HEK293 (cell line): ENCODE measurements around the gene MATR3.

Source experiments
- EGR2 ChIP-seq: fragments of 450-650 bp; formaldehyde crosslinking; IDR thresholded peaks from 2 replicates; pipeline ENCODE4 v1.5.1; 2016; ENCODE audit warnings: low read depth, missing biosample characterization, missing genetic modification characterization
- GLIS2 ChIP-seq: fragments of 450-650 bp; formaldehyde crosslinking; IDR thresholded peaks from 2 replicates; pipeline ENCODE4 v1.5.1; 2016; ENCODE audit warnings: missing biosample characterization, missing genetic modification characterization
- HOXA7 ChIP-seq: sonication (generic); formaldehyde crosslinking; IDR thresholded peaks from 2 replicates; pipeline ENCODE4 v1.8.1; 2022; ENCODE audit warnings: missing genetic modification reagents, borderline replicate concordance
- IKZF3 ChIP-seq: fragments of 450-650 bp; IDR thresholded peaks from 2 replicates; pipeline ENCODE4 v1.5.0; 2018; ENCODE audit warnings: missing biosample characterization, mild to moderate bottlenecking, missing genetic modification characterization, moderate library complexity
- OVOL3 ChIP-seq: fragments of 450-650 bp; formaldehyde crosslinking; IDR thresholded peaks from 2 replicates; pipeline ENCODE4 v1.5.1; 2016; ENCODE audit warnings: missing biosample characterization, missing genetic modification characterization
- RBAK ChIP-seq: fragments of 450-650 bp; formaldehyde crosslinking; IDR thresholded peaks from 2 replicates; pipeline ENCODE4 v1.5.1; 2016; ENCODE audit warnings: missing biosample characterization, missing genetic modification characterization
- SP7 ChIP-seq: fragments of 450-650 bp; formaldehyde crosslinking; IDR thresholded peaks from 2 replicates; pipeline ENCODE4 v1.5.1; 2016; ENCODE audit warnings: missing biosample characterization, missing genetic modification characterization
- TCF7L2 ChIP-seq: IDR thresholded peaks from 2 replicates; pipeline ENCODE4 v1.6.1; 2011; ENCODE audit warnings: low read depth, mild to moderate bottlenecking, inconsistent platforms, low read length, moderate library complexity, borderline replicate concordance
- WT1 ChIP-seq: fragments of 450-650 bp; formaldehyde crosslinking; IDR thresholded peaks from 2 replicates; pipeline ENCODE4 v1.5.1; 2016; ENCODE audit warnings: missing biosample characterization, missing genetic modification characterization
- YY1 ChIP-seq: fragments of 450-650 bp; formaldehyde crosslinking; IDR thresholded peaks from 2 replicates; pipeline ENCODE4 v1.5.1; 2018; ENCODE audit warnings: missing biosample characterization, missing genetic modification characterization
- ZBTB1 ChIP-seq: fragments of 450-650 bp; formaldehyde crosslinking; IDR thresholded peaks from 2 replicates; pipeline ENCODE4 v1.5.1; 2016; ENCODE audit warnings: missing biosample characterization, missing genetic modification characterization
- ZBTB48 ChIP-seq: fragments of 450-650 bp; formaldehyde crosslinking; IDR thresholded peaks from 2 replicates; pipeline ENCODE4 v1.5.1; 2016; ENCODE audit warnings: missing biosample characterization, missing genetic modification characterization
- ZBTB7A ChIP-seq: fragments of 450-650 bp; formaldehyde crosslinking; IDR thresholded peaks from 2 replicates; pipeline ENCODE4 v1.5.1; 2016; ENCODE audit warnings: low read depth, missing biosample characterization, missing genetic modification characterization
- ZIC2 ChIP-seq: fragments of 450-650 bp; formaldehyde crosslinking; IDR thresholded peaks from 2 replicates; pipeline ENCODE4 v1.5.1; 2016; ENCODE audit warnings: missing biosample characterization, missing genetic modification characterization
- ZNF121 ChIP-seq: fragments of 450-650 bp; formaldehyde crosslinking; IDR thresholded peaks from 2 replicates; pipeline ENCODE4 v1.5.1; 2016; ENCODE audit warnings: missing biosample characterization, missing genetic modification characterization
- ZNF2 ChIP-seq: fragments of 450-650 bp; formaldehyde crosslinking; IDR thresholded peaks from 2 replicates; pipeline ENCODE4 v1.5.1; 2016; ENCODE audit warnings: missing biosample characterization, missing genetic modification characterization
- ZNF211 ChIP-seq: fragments of 450-650 bp; formaldehyde crosslinking; IDR thresholded peaks from 2 replicates; pipeline ENCODE4 v1.5.1; 2016; ENCODE audit warnings: low read depth, missing biosample characterization, missing genetic modification characterization
- ZNF354C ChIP-seq: fragments of 450-650 bp; formaldehyde crosslinking; IDR thresholded peaks from 2 replicates; pipeline ENCODE4 v1.5.1; 2016; ENCODE audit warnings: missing biosample characterization, missing genetic modification characterization, low read depth, borderline replicate concordance
- ZNF433 ChIP-seq: fragments of 450-650 bp; formaldehyde crosslinking; IDR thresholded peaks from 2 replicates; pipeline ENCODE4 v1.5.1; 2016; ENCODE audit warnings: missing biosample characterization, missing genetic modification characterization, low read depth
- ZNF473 ChIP-seq: fragments of 450-650 bp; formaldehyde crosslinking; IDR thresholded peaks from 2 replicates; pipeline ENCODE4 v1.5.1; 2017; ENCODE audit warnings: missing biosample characterization, missing genetic modification characterization
- ZNF501 ChIP-seq: fragments of 450-650 bp; formaldehyde crosslinking; IDR thresholded peaks from 2 replicates; pipeline ENCODE4 v1.5.1; 2016; ENCODE audit warnings: missing biosample characterization, missing genetic modification characterization
- ZNF514 ChIP-seq: fragments of 450-650 bp; formaldehyde crosslinking; IDR thresholded peaks from 2 replicates; pipeline ENCODE4 v1.5.1; 2016; ENCODE audit warnings: missing biosample characterization, missing genetic modification characterization
- ZNF548 ChIP-seq: fragments of 450-650 bp; formaldehyde crosslinking; IDR thresholded peaks from 2 replicates; pipeline ENCODE4 v1.5.1; 2016; ENCODE audit warnings: missing biosample characterization, missing genetic modification characterization
- ZNF585B ChIP-seq: fragments of 450-650 bp; formaldehyde crosslinking; IDR thresholded peaks from 2 replicates; pipeline ENCODE4 v1.5.1; 2016; ENCODE audit warnings: missing biosample characterization, missing genetic modification characterization
- ZNF76 ChIP-seq: fragments of 450-650 bp; formaldehyde crosslinking; IDR thresholded peaks from 2 replicates; pipeline ENCODE4; 2016; ENCODE audit warnings: low read depth, missing biosample characterization, missing genetic modification characterization, borderline replicate concordance
- ZNF791 ChIP-seq: fragments of 450-650 bp; formaldehyde crosslinking; IDR thresholded peaks from 2 replicates; pipeline ENCODE4 v1.5.1; 2016; ENCODE audit warnings: missing biosample characterization, missing genetic modification characterization
- TF ChIP-seq, protein P1 (sequence below): fragments of 450-650 bp; formaldehyde crosslinking; IDR thresholded peaks from 2 replicates; pipeline ENCODE4 v1.5.1; 2017; ENCODE audit warnings: missing biosample characterization, missing genetic modification characterization
- TF ChIP-seq, protein P2 (sequence below): fragments of 450-650 bp; formaldehyde crosslinking; IDR thresholded peaks from 2 replicates; pipeline ENCODE4 v1.5.1; 2016; ENCODE audit warnings: missing biosample characterization, missing genetic modification characterization
- TF ChIP-seq, protein P3 (sequence below): fragments of 450-650 bp; formaldehyde crosslinking; IDR thresholded peaks from 2 replicates; pipeline ENCODE4 v1.5.1; 2016; ENCODE audit warnings: missing biosample characterization, missing genetic modification characterization
- TF ChIP-seq, protein P4 (sequence below): fragments of 450-650 bp; formaldehyde crosslinking; IDR thresholded peaks from 2 replicates; pipeline ENCODE4 v1.5.0; 2017; ENCODE audit warnings: missing biosample characterization, missing genetic modification characterization, borderline replicate concordance
- TF ChIP-seq, protein P5 (sequence below): fragments of 450-650 bp; formaldehyde crosslinking; IDR thresholded peaks from 2 replicates; pipeline ENCODE4 v1.5.1; 2016; ENCODE audit warnings: missing biosample characterization, missing genetic modification characterization

The MATR3 gene

DNA sequence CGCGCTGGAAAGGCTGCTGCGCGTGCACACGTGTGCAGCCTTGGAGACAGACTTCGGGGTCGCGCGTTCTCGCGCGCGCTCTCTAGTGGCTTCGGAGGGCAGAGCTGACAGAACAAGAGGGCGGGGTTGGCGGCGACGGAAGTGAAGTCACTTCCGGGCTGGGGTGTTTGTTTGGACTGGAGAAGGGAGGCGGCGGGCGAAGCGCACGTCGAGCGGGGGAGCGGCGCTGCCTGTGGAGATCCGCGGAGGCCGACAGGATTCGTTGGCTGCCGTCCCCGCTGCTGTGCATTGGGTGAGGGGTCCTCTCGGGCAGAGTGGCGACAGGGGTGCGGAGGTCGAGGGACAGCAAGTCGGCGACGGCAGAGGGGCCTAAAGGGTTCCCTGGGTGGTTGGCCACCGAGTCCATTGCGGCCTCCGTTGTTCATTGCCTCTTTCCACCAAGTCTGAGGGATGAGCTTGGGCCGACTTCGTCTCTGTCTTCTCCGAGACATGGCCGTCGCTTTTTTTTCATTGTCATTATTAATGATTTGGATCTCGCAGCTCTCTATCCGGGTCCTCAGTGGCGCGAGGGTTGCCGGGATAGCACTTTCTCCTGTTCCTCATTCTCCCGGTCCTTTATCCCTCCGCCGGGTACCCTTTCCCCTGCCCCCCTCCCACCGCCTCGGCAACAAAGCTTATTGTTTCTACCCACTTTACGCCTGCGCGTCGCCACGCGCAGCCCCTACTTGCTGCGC is 48.3 kb downstream of the MATR3 start, which contains the start of gene PAIP2 (continued):
- TF ChIP-seq ZNF791 (tag by site-specific recombination) = peak; percentile 76; the same call in 1 of the 2 replicates
- TF ChIP-seq EGR2 = peak; percentile 89
- TF ChIP-seq, protein P1, sequence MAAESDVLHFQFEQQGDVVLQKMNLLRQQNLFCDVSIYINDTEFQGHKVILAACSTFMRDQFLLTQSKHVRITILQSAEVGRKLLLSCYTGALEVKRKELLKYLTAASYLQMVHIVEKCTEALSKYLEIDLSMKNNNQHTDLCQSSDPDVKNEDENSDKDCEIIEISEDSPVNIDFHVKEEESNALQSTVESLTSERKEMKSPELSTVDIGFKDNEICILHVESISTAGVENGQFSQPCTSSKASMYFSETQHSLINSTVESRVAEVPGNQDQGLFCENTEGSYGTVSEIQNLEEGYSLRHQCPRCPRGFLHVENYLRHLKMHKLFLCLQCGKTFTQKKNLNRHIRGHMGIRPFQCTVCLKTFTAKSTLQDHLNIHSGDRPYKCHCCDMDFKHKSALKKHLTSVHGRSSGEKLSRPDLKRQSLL = peak; percentile 25; the same call in 1 of the 2 replicates
- TF ChIP-seq, protein P2, sequence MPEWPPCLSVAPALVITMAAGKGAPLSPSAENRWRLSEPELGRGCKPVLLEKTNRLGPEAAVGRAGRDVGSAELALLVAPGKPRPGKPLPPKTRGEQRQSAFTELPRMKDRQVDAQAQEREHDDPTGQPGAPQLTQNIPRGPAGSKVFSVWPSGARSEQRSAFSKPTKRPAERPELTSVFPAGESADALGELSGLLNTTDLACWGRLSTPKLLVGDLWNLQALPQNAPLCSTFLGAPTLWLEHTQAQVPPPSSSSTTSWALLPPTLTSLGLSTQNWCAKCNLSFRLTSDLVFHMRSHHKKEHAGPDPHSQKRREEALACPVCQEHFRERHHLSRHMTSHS = no peak
- TF ChIP-seq, protein P3, sequence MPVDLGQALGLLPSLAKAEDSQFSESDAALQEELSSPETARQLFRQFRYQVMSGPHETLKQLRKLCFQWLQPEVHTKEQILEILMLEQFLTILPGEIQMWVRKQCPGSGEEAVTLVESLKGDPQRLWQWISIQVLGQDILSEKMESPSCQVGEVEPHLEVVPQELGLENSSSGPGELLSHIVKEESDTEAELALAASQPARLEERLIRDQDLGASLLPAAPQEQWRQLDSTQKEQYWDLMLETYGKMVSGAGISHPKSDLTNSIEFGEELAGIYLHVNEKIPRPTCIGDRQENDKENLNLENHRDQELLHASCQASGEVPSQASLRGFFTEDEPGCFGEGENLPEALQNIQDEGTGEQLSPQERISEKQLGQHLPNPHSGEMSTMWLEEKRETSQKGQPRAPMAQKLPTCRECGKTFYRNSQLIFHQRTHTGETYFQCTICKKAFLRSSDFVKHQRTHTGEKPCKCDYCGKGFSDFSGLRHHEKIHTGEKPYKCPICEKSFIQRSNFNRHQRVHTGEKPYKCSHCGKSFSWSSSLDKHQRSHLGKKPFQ = peak; percentile 66; the same call in 1 of the 2 replicates
- TF ChIP-seq ZNF121 (tag by site-specific recombination) = 0 out of 2 replicates have a peak, but pooled peaks have one; percentile 4
- TF ChIP-seq OVOL3 = peak; percentile 88
- TF ChIP-seq SP7 (tag by site-specific recombination) = peak; percentile 95
- no peak for TF ChIP-seq ZNF433 (tag by site-specific recombination)
- TF ChIP-seq ZNF473 (tag by site-specific recombination) = no peak
- TF ChIP-seq ZNF2 (tag by site-specific recombination) = peak; percentile 98
- TF ChIP-seq ZNF211 = no peak
- no peak for TF ChIP-seq HOXA7 (CRISPR knock-in tag)
- TF ChIP-seq ZNF354C (tag by site-specific recombination) = no peak
- TF ChIP-seq, protein P4, sequence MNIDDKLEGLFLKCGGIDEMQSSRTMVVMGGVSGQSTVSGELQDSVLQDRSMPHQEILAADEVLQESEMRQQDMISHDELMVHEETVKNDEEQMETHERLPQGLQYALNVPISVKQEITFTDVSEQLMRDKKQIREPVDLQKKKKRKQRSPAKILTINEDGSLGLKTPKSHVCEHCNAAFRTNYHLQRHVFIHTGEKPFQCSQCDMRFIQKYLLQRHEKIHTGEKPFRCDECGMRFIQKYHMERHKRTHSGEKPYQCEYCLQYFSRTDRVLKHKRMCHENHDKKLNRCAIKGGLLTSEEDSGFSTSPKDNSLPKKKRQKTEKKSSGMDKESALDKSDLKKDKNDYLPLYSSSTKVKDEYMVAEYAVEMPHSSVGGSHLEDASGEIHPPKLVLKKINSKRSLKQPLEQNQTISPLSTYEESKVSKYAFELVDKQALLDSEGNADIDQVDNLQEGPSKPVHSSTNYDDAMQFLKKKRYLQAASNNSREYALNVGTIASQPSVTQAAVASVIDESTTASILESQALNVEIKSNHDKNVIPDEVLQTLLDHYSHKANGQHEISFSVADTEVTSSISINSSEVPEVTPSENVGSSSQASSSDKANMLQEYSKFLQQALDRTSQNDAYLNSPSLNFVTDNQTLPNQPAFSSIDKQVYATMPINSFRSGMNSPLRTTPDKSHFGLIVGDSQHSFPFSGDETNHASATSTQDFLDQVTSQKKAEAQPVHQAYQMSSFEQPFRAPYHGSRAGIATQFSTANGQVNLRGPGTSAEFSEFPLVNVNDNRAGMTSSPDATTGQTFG (tag by site-specific recombination) = no peak
- 0 out of 2 replicates have a peak, but pooled peaks have one; percentile 28 for TF ChIP-seq ZNF585B
- TF ChIP-seq ZNF514 (tag by site-specific recombination) = no peak
- peak; percentile 55 for TF ChIP-seq ZIC2 (tag by site-specific recombination)
- TF ChIP-seq IKZF3 = peak; percentile 99
- peak; percentile 91; the same call in 1 of the 2 replicates for TF ChIP-seq YY1 (tag by site-specific recombination)
- TF ChIP-seq RBAK (tag by site-specific recombination) = peak; percentile 58; the same call in 1 of the 2 replicates
- TF ChIP-seq, protein P5, sequence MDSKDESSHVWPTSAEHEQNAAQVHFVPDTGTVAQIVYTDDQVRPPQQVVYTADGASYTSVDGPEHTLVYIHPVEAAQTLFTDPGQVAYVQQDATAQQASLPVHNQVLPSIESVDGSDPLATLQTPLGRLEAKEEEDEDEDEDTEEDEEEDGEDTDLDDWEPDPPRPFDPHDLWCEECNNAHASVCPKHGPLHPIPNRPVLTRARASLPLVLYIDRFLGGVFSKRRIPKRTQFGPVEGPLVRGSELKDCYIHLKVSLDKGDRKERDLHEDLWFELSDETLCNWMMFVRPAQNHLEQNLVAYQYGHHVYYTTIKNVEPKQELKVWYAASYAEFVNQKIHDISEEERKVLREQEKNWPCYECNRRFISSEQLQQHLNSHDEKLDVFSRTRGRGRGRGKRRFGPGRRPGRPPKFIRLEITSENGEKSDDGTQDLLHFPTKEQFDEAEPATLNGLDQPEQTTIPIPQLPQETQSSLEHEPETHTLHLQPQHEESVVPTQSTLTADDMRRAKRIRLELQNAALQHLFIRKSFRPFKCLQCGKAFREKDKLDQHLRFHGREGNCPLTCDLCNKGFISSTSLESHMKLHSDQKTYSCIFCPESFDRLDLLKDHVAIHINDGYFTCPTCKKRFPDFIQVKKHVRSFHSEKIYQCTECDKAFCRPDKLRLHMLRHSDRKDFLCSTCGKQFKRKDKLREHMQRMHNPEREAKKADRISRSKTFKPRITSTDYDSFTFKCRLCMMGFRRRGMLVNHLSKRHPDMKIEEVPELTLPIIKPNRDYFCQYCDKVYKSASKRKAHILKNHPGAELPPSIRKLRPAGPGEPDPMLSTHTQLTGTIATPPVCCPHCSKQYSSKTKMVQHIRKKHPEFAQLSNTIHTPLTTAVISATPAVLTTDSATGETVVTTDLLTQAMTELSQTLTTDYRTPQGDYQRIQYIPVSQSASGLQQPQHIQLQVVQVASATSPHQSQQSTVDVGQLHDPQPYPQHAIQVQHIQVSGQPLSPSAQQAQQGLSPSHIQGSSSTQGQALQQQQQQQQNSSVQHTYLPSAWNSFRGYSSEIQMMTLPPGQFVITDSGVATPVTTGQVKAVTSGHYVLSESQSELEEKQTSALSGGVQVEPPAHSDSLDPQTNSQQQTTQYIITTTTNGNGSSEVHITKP (tag by site-specific recombination) = peak; percentile 70; the same call in 1 of the 2 replicates
- TF ChIP-seq ZNF76 (tag by site-specific recombination) = peak; percentile 90
- TF ChIP-seq ZBTB48 (tag by site-specific recombination) = peak; percentile 80; the same call in 1 of the 2 replicates
- TF ChIP-seq WT1 (tag by site-specific recombination) = peak; percentile 95
- TF ChIP-seq GLIS2 (tag by site-specific recombination) = peak; percentile 29; the same call in 1 of the 2 replicates
- TF ChIP-seq ZNF548 (tag by site-specific recombination) = 0 out of 2 replicates have a peak, but pooled peaks have one; percentile 27
- peak; percentile 86 for TF ChIP-seq ZBTB7A (tag by site-specific recombination)
- TF ChIP-seq TCF7L2 = no peak
- TF ChIP-seq ZBTB1 = 0 out of 2 replicates have a peak, but pooled peaks have one; percentile 81
- peak; percentile 100 for TF ChIP-seq ZNF501 (tag by site-specific recombination)
